Central memory CD8-positive, alpha-beta T cell (primary cell): ENCODE data around the gene DNAH8.

Source experiments
- ATAC-seq: fragments of 150-1000 bp; cut with Tn5 transposase; replicated peaks from 2 replicates; pipeline ENCODE4 v1.10.0; 2022; ENCODE audit warnings: mild to moderate bottlenecking, moderate FRiP score, moderate number of reproducible peaks; ENCODE audit not compliant: poor library complexity, severe bottlenecking; ENCODE audit errors: extremely low read depth
- DNase-seq, 2 donors: peaks; one replicate each; pipeline ENCODE4 v3.0.0; 2021; ENCODE audit warnings: low spot score in 2 of 2
- H3K27ac Mint-ChIP-seq: one replicate; pipeline ENCODE4 v1.8.0; 2022; ENCODE audit warnings: low read depth, mild to moderate bottlenecking, moderate library complexity, mixed read lengths
- H3K27me3 Mint-ChIP-seq: one replicate; pipeline ENCODE4 v1.8.0; 2022; ENCODE audit warnings: mixed read lengths
- H3K36me3 Mint-ChIP-seq: one replicate; pipeline ENCODE4 v1.8.0; 2022; ENCODE audit warnings: mild to moderate bottlenecking, moderate library complexity, mixed read lengths; ENCODE audit not compliant: insufficient read depth
- H3K4me1 Mint-ChIP-seq: one replicate; pipeline ENCODE4 v1.8.0; 2022; ENCODE audit warnings: mixed read lengths
- H3K4me3 Mint-ChIP-seq: one replicate; pipeline ENCODE4 v1.8.0; 2022; ENCODE audit warnings: mild to moderate bottlenecking, moderate library complexity, mixed read lengths
- H3K9me3 Mint-ChIP-seq: one replicate; pipeline ENCODE4 v1.8.0; 2022; ENCODE audit warnings: mixed read lengths

The DNAH8 gene

GRCh38 chr6:39079197-39080125 is 364.4 kb downstream of the DNAH8 start:
- H3K27me3 Mint-ChIP-seq = no peaks in the 10 kb centered on the region
- ATAC-seq = no peak
- no peak overlapping the region for H3K27ac Mint-ChIP-seq
- DNase-seq = no peak
- H3K9me3 Mint-ChIP-seq = no peaks in the 10 kb centered on the region
- no peak overlapping the region for H3K4me3 Mint-ChIP-seq
- H3K4me1 Mint-ChIP-seq = no peaks in the 10 kb centered on the region
- H3K36me3 Mint-ChIP-seq = no peaks in the 10 kb centered on the region
